Activated CD4-positive, alpha-beta T cell treated with anti-CD3 and anti-CD28 coated beads, Interleukin-2, amount 50 U/mL, for 48 hours (primary cell): ENCODE measurements around the gene TCP11.

Source experiments
- DNase-seq, 2 experiments: peaks; one replicate each; pipeline ENCODE4 v3.0.0-alpha.2; 2020

TCP11 gene

DNA sequence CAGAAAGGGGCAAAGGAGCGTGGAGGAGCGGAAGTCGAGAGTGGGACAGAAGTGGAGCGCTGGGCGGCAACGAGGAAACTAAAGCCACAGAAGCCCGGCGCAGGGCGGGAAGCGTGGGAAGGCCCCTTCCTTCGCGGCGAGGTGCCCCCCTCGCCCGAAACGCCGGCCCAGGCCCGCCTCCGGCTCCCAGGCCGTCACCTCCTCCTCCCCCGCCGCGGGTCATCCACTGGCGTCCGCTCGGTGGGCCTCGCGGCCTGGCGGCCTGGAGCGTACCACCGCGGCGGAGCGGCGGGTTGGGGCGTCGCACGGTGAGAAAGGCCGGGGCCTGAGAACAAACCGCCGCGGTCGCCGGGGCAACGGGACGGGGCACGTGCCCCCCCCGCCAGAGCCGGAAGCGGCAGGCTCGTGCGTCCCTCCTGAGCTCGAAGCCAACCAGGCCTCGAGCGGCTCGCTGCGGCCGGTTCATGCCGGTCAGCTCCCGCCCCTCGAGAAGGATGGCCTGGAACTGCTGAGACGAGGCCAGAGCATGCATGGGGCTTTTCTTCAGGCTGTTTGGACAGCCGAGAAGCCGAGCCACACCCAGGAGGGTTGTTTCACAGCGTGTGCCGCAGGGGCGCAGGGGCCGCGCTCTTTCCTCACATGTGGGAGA lies at the start of gene TCP11:
TCP11 (minus strand) TSS at position 333 of the 649 bp plus-strand sequence. CDS start 469 bp downstream, outside the sequence.
- DNase-seq, result peak; percentile 16 to 44

GRCh38 chr6:35190306-35190705 lies 49.2 kb upstream of the TCP11 start:
- no peak for DNase-seq

DNA sequence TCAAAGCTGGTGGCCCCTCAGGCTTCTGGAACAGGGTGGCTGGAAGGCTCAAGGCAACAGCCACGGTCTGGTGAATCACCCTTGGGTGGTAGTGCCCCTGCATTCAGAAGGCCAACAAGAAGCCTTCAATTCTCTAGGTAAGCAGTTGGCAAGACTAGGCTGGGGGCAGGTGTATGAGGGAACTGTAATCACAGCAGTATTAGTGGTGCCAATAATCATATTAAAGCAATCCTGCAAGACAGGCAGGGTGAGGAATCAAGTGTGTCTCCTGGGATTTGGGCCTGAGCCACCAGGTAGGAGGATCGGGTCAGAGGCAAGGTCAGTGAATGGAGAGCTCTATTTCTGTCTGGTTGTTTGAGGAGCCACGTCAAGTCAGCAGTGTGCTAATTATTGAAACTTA lies 47.7 kb upstream of the TCP11 start:
- no peak for DNase-seq

GRCh38 chr6:35186571-35186970 lies 45.4 kb upstream of the TCP11 start:
- DNase-seq, result no peak

- no peak for DNase-seq
These were observed 44.8 kb upstream of the TCP11 start for GRCh38 chr6:35185971-35186370.

DNA sequence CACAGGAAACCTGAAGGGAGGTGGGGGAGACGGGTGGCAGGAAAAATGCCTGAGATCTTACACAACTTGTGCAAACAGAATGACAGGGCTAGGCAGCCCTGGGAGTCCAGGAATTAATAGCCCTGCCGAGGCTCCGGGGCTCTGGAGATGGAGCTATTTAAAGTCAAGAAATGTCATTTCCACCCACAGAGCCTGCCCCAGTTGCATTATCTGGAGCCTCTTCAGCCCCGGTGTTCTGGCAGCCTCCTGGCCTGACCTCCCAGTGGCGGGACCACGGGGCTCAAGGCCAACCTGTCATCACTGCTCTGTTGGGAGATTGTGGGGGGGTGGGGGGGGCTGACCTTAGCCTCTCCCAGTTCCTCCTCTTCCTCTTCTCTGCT lies 44.2 kb upstream of the TCP11 start:
- no peak for DNase-seq

- DNase-seq, result no peak
These were observed 43.6 kb upstream of the TCP11 start for GRCh38 chr6:35184580-35185301.

DNA sequence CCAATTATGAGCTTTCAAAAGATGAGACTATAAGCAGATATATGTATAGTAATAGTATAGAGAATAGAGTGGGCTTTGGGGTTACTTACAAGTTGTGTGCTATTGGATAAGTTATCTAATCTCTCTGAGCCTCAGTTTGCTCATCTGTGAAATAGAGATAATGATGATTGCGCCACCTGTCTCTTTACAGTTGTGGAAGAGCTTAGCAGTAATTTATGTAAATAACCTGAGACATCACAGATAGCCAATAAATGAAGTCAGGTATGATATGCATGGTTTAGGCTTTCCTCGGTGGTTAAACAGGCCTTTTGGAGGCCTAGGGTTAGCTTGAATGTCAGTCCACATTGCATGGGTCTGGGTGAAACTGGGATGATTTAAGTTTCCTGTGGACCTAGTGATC lies 42.8 kb upstream of the TCP11 start:
- DNase-seq, result no peak

DNA sequence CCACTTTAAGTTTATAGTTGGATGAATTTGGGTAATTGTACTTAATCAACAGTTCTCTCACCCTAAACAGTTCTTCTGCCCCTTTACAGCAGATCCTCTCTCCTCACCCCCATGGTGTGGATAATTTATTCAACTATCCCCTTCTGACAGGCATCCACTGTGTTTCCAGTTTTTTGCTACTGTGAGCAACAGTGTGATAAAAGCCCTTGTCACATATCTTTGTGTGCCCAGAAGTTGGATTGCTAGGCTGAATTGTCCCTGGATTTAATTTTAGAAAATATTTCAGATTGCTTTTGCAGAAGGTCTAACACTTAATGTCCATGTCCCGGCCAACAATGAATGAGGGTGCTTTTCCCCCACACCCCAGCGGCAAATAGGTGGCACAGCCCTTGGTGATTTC lies 42.1 kb upstream of the TCP11 start:
- DNase-seq, result no peak

GRCh38 chr6:35181933-35182612 lies 40.9 kb upstream of the TCP11 start:
- no peak for DNase-seq

- DNase-seq, result no peak
These were observed 40.3 kb upstream of the TCP11 start for GRCh38 chr6:35181308-35181932.

DNA sequence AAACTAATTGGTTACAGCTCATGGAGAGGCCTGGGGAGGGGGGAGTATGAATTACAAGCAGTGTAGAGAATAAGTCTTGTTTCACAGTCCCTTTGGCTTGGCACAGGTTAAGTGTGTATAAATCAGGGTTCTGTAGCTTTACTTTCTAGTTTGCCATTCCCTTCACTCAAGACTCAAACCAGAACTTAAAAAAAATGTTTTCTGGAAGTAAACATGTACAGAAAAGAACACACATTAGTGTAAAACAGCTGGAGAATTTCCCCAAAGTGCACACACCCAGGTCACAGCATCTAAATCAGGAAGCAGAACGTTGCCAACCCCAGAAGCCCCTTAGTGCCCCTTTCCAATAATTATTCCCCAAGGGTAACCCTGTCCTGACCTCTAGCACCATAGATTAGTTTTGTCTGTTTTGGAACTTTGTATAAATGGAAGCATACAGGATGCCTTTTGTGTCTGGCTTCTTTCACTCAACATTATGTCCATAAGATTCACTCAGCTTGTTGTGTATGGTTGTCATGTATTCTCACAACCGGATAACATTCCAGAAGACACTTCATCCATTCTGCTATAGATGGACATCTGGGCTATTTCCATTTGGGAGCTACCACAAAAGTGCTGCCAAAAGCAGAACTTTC lies 38.9 kb upstream of the TCP11 start:
- DNase-seq, result no peak

- no peak for DNase-seq
These were observed 38.0 kb upstream of the TCP11 start for GRCh38 chr6:35178932-35179832.

DNA sequence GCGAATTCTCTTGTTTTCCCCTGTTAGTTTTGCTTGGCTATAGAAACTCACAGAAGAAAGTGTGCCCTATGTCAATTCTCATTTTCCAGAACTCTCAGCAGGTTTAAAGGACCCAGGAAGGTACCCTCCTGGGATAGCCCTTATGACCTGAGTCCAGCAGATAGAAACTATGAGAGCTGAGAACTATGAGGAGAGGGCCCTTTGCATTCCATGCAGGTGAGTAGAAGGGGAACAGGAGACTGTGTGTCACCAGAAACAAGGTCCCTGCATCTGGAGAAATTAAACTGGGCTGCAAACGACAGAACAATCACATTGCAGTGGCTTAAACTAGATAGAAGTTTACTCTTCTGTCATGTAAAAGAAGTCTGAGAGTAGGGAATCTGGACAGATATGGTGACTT lies 36.9 kb upstream of the TCP11 start:
- DNase-seq, result no peak

DNA sequence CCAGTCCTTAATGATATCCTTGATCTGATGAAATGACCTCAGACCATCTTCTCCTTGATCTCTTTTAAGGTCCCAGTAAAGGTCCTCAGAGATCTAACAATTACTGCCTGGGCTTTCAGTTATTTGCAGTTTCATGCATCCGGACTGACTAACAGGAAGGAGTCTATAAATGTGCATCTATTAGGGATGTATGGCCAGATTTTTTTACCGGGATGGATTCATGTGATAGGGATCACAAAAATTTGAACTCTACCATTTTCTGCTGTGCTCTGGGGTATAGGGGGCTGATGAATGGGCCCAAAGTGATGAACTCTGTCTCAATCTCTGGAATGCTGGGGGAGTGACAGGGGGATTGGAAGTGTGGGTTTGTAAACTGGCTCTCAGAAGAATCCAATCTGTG lies 36.5 kb upstream of the TCP11 start:
- no peak for DNase-seq

GRCh38 chr6:35177157-35177556 lies 36.0 kb upstream of the TCP11 start:
- no peak for DNase-seq

DNA sequence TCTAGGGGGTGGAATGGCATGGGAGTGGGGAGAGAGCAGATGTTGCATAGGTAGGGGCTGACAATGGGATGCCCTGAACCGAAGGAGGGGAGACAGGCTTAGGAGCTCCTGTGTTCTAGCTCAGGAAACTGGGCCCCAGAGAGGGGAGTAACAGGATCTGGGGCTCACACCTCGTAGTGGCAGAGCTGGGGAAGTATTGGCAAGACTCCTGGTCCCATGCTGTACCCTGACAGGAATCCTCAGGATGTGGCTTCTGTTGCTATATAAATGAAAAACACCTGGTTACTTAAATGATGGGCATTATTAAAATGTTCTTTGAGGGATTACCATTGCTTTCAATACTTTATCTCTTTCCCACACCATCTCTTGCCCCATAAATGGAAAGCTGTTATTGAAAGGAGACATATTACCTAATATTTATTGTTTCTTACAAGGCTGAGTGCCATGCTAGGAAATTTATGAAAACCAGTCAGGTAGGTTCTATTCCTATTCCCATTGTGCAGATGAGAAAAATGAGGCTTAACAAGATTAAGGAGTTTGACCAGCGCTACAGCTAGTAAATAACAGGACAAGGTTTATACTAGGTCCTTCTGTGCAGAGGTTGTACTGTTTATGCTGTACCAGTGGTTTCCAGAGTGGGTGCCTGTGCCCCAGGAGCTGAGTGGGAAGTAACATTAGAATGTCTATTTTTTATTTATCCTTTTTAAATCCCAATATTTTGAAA lies 35.3 kb upstream of the TCP11 start:
- no peak for DNase-seq

GRCh38 chr6:35174501-35174900 lies 33.4 kb upstream of the TCP11 start:
- DNase-seq, result no peak

- DNase-seq, result no peak
These were observed 32.9 kb upstream of the TCP11 start for GRCh38 chr6:35174088-35174434.

DNA sequence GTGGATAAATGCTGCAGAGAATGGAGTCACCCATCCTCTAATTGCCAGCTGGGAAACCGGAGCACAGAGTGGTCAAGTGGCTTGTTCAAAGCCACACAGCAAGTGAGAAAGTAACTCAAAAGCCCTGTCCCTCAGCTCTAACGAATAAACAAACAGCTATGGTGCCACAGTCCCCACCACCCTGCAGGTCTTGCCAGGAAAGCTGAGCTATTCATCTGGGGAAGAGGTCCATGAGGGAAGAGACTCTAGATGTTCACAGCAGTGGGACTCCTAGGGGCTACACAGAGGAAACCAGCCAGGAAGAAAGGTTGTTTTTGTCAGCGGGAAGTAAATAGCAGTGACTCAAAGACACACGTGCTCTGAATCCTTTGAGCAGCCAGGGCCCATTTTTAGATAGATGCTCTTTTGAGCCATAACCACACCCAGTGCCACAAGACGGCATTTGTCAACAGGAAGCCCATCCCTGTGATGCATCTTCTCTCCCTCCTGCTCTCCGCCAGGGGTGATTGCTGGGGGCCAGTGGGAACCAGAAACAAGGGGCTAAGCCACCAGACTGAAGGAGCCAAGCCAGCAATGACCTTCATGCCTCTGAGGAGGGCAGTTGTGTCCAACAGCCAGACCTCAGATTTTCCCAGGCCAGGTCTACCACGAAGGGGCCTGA lies 32.4 kb upstream of the TCP11 start:
- no peak for DNase-seq

GRCh38 chr6:35173044-35173426 lies 31.9 kb upstream of the TCP11 start:
- DNase-seq, result no peak
